Measurements from ENCODE around the gene OLA1.

Gene OLA1

DNA sequence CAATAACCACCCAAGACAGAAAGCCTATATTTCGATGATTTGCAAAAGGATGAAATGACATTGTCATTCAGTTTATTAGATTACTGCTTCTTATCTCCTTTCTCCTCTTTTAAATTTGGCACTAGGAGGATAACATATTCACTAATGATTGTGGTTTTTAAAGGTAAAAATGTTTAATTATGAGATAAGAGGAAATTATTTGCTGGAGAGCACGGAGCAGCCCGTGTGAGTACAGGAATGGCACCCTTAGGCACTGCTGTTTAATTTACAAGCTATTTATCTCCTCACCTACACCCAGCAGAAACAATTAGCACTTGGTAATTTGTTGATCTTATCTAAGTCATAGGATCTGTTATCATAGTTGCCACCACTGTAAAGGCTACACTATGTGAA, 195.8 kb downstream of the OLA1 start:
- Histone ChIP-seq H3K9ac (ENCODE audit: low read length) (no peak overlapping the region), H3K9me2 (replicated peaks; ENCODE audit: insufficient read depth, low read length) (no peaks in the 10 kb centered on the region), H3K4me2 (ENCODE audit: low read depth, low read length, poor library complexity, severe bottlenecking) (no peak overlapping the region), H2AFZ (ENCODE audit: low read depth, low read length, severe bottlenecking) (no peak overlapping the region), H3K9me3 (ENCODE audit: insufficient read depth, low read length) (no peaks in the 10 kb centered on the region), H4K20me1 (ENCODE audit: low read depth, low read length) (no peaks in the 10 kb centered on the region), H3K4me3 (ENCODE audit: insufficient read depth, low read length, poor library complexity, severe bottlenecking) (no peak overlapping the region), H3K27me3 (ENCODE audit: low read length) (no peaks in the 10 kb centered on the region), H3K36me3 (ENCODE audit: low read length) (no peaks in the 10 kb centered on the region), H3K27ac (ENCODE audit: low read depth, low read length) (no peak overlapping the region), H3K79me2 (ENCODE audit: insufficient read depth, low read length) (no peaks in the 10 kb centered on the region), H3F3A (ENCODE audit: insufficient read depth) (no peaks in the 10 kb centered on the region)
- TF ChIP-seq EZH2phosphoT487 (conservative IDR thresholded peaks at IDR 0.05; ENCODE audit: low read length) (no peak), CTCF (IDR thresholded peaks at IDR 0.05; ENCODE audit: insufficient read depth, low read length, poor library complexity, severe bottlenecking) (no peak)

DNA sequence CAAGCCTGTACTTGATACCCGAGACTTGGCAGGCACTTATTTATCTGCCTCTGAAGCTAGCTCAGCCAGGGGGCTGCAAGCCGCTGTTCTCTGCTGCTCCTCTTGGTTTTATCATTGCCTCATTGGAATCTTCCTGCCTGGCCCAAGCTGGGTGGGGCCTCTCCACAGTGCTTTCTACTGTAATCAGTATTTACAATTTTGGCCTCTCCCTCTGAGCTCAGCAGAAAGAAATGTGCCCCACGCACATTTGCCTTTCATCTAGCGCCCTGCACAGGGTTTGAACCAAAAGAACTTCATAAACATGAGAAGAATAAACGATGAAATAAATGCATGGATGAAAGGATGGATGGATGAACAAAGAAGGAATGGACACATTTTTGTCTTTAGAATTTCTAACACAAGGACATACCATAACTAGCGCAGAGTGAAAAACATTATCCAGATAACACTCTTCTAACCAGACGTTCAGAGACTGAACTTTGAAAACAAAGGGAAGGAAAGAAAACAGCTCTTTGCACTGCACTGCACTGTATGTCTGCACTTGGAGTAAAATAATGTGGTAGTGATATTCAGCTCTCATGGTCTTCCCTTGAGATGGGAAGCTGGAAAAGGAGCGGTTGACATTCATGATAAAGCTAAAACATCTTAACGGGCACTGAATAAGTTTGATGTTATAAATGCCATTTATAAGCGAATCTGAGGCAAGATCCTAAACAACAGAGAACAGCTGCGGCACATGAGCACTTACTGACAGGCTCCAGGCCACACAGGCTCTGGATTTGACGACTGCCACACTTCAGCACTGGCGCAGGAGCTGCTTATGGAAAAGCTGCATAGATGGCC, 196.4 kb downstream of the OLA1 start:
- no peak overlapping the region for H2AFZ ChIP-seq (ENCODE audit: low read depth, low read length, severe bottlenecking)
- no peaks in the 10 kb centered on the region for H3F3A ChIP-seq (ENCODE audit: insufficient read depth)
- H3K27ac ChIP-seq (ENCODE audit: low read depth, low read length): no peak overlapping the region
- no peak overlapping the region for H3K9ac ChIP-seq (ENCODE audit: low read length)
- H4K20me1 ChIP-seq (ENCODE audit: low read depth, low read length): no peaks in the 10 kb centered on the region
- no peak overlapping the region for H3K4me2 ChIP-seq (ENCODE audit: low read depth, low read length, poor library complexity, severe bottlenecking)
- no peaks in the 10 kb centered on the region for H3K9me3 ChIP-seq (ENCODE audit: insufficient read depth, low read length)
- no peaks in the 10 kb centered on the region for H3K27me3 ChIP-seq (ENCODE audit: low read length)
- no peaks in the 10 kb centered on the region for H3K36me3 ChIP-seq (ENCODE audit: low read length)
- no peaks in the 10 kb centered on the region for H3K9me2 ChIP-seq (replicated peaks; ENCODE audit: insufficient read depth, low read length)
- H3K79me2 ChIP-seq (ENCODE audit: insufficient read depth, low read length): no peaks in the 10 kb centered on the region
- TF ChIP-seq CTCF (IDR thresholded peaks at IDR 0.05; ENCODE audit: insufficient read depth, low read length, poor library complexity, severe bottlenecking) (no peak), EZH2phosphoT487 (conservative IDR thresholded peaks at IDR 0.05; ENCODE audit: low read length) (no peak)
- no peak overlapping the region for H3K4me3 ChIP-seq (ENCODE audit: insufficient read depth, low read length, poor library complexity, severe bottlenecking)

- Histone ChIP-seq H4K20me1 (ENCODE audit: low read depth, low read length) (no peaks in the 10 kb centered on the region), H3K27me3 (ENCODE audit: low read length) (no peaks in the 10 kb centered on the region), H3F3A (ENCODE audit: insufficient read depth) (no peaks in the 10 kb centered on the region), H3K36me3 (ENCODE audit: low read length) (no peaks in the 10 kb centered on the region), H3K9ac (ENCODE audit: low read length) (no peak overlapping the region), H3K79me2 (ENCODE audit: insufficient read depth, low read length) (no peaks in the 10 kb centered on the region), H3K4me2 (ENCODE audit: low read depth, low read length, poor library complexity, severe bottlenecking) (no peak overlapping the region), H3K9me2 (replicated peaks; ENCODE audit: insufficient read depth, low read length) (no peaks in the 10 kb centered on the region), H3K9me3 (ENCODE audit: insufficient read depth, low read length) (no peaks in the 10 kb centered on the region), H3K27ac (ENCODE audit: low read depth, low read length) (no peak overlapping the region), H2AFZ (ENCODE audit: low read depth, low read length, severe bottlenecking) (no peak overlapping the region), H3K4me3 (ENCODE audit: insufficient read depth, low read length, poor library complexity, severe bottlenecking) (no peak overlapping the region)
- TF ChIP-seq CTCF (IDR thresholded peaks at IDR 0.05; ENCODE audit: insufficient read depth, low read length, poor library complexity, severe bottlenecking) (no peak), EZH2phosphoT487 (conservative IDR thresholded peaks at IDR 0.05; ENCODE audit: low read length) (no peak)
These were observed 197.3 kb downstream of the OLA1 start for GRCh38 chr2:174051068-174051467.
